GM08714 (cell line): Measurements from ENCODE around the gene DSCAML1.

Experiments used
- H3K4me3 ChIP-seq: fragments of 200-500 bp; sonication (Bioruptor generic); 2 replicates; pipeline ENCODE4 v1.5.1; 2014; ENCODE audit warnings: mild to moderate bottlenecking, low read length, inconsistent platforms
- ZNF274 ChIP-seq: IDR thresholded peaks from 2 replicates; pipeline ENCODE4 v1.6.1; 2012; ENCODE audit warnings: mild to moderate bottlenecking, low read depth, low read length

DSCAML1 gene

GRCh38 chr11:117588166-117588810, 208.7 kb downstream of the DSCAML1 start:
- TF ChIP-seq ZNF274: no peak
- no peak overlapping the region for H3K4me3 ChIP-seq

DNA sequence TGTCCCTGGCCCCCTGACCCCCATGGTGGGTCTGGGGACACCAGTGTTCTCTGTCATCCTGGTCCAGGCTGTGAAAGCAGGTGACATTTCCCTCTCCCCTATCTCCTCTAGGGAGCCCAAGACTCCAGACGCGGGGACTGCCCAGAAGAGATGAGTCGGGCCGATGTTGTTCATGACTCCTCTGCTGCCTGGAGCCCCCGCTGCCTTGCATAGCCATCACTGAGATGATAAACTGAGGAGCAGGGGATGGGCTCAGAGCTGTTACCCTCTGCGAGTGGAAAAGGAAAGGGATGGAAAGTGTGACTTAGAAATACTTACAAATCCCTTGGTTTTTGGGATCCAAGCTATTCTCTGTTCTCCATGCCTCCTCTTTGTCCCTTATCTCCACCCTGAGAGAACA, 209.6 kb downstream of the DSCAML1 start:
- no peak overlapping the region for H3K4me3 ChIP-seq
- no peak for TF ChIP-seq ZNF274

GRCh38 chr11:117586392-117586791, 210.6 kb downstream of the DSCAML1 start:
- no peak overlapping the region for H3K4me3 ChIP-seq
- TF ChIP-seq ZNF274: no peak

GRCh38 chr11:117585631-117586030, 211.4 kb downstream of the DSCAML1 start:
- no peak overlapping the region for H3K4me3 ChIP-seq
- TF ChIP-seq ZNF274: no peak

DNA sequence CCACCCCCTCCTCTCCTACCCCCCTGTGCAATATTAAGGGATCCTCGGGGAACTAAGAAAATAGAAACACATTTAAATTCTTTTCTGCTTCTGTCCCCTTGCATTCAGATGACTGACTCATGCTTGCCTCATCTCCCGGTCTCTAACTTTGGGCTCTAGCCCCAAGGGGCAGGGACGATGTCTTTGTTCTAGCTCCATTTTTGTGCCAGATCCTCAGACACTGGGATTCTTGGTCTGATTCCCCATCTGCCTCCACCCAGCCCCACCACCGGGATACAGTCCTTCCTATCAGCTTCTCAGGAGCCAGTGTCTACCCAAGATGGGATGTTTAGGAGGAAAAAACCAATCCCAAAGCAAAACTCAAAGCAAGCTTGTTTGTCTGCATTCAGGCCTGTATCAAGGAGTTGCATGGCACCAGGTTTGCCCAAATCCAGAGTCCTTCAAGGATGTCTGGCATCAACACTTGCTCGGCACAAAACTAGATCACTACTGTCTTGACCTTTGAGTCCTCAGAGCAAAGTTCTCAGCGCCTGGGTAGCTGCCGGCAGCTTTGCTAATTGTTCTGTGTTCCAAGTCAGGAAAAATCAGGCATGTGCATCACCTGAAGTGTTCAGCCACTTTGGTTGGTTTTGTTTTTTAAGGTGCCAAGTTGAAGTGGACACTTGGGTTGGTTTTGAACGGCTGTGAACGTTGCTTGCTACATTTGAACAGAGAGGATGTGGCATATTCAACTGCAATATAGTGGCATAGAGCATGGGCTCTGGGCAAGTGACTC, 212.8 kb downstream of the DSCAML1 start:
- no peak overlapping the region for H3K4me3 ChIP-seq
- TF ChIP-seq ZNF274: no peak

GRCh38 chr11:117583063-117583801, 213.8 kb downstream of the DSCAML1 start:
- no peak for TF ChIP-seq ZNF274
- no peak overlapping the region for H3K4me3 ChIP-seq

GRCh38 chr11:117582433-117582832, 214.6 kb downstream of the DSCAML1 start:
- no peak overlapping the region for H3K4me3 ChIP-seq
- TF ChIP-seq ZNF274: no peak

GRCh38 chr11:117580866-117581265, 216.2 kb downstream of the DSCAML1 start:
- no peak for TF ChIP-seq ZNF274
- H3K4me3 ChIP-seq: no peak overlapping the region

- H3K4me3 ChIP-seq: no peak overlapping the region
- TF ChIP-seq ZNF274: no peak
Measured at GRCh38 chr11:117579161-117579560, 217.9 kb downstream of the DSCAML1 start.

DNA sequence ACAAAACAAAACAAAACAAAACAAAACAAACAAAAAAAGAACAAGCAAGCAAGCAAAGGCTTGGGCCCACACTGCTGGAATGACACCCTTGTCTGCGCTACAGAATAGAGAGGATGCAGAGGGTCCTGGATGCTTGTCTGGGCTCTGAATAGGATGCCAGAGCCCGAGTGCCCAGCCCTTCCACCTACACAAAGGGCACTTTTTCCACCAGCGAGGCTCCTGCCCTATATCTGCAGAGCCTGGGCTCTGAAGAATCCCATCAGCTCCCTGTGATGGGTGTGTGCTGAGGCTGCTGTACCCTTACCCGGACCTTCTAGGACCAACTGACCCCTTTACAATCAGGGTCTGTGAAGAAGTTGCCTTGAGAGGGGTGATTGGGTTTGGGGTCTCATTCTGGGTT, 221.2 kb downstream of the DSCAML1 start:
- H3K4me3 ChIP-seq: no peak overlapping the region
- TF ChIP-seq ZNF274: no peak

DNA sequence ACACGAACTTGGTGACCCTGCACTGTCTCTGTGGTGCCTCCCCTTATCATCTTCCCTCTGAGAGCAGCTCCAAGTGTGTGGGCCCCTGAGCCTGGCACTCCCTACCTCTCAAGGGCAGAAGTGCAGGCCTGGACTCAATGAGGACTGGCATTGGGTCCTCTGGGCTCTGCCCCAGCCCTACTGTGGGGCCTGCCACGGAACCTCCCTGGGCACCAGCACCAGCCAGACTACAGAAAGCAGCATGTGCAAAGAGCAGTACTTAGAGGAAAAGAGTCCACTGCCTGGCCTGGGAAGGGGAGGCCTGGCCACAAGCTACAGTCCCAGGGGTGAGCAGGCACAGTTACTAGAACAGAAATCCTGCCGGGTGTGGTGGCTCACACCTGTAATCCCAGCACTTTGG, 222.5 kb downstream of the DSCAML1 start:
- H3K4me3 ChIP-seq: no peak overlapping the region
- no peak for TF ChIP-seq ZNF274

GRCh38 chr11:117573326-117573725, 223.7 kb downstream of the DSCAML1 start:
- TF ChIP-seq ZNF274: no peak
- H3K4me3 ChIP-seq: no peak overlapping the region

DNA sequence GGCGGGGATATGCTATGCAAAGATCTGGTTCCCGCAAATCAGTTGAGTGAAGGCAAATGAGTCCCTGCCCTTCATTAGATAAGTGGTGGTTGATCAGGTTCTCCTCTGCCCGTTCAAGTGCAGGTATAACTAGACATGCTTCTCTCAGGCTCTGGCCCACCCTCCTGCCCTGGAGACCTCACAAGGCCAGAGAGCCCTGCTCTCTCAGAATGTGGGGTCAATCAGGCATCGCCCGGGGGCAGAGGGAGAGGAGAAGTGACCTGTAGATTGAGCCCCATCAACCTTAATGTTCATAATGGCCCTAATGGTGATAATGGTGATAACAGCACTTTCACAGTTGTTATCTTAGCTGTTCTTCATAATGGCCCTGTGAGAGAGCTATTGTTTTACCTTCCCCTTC, 224.3 kb downstream of the DSCAML1 start:
- TF ChIP-seq ZNF274: no peak

DNA sequence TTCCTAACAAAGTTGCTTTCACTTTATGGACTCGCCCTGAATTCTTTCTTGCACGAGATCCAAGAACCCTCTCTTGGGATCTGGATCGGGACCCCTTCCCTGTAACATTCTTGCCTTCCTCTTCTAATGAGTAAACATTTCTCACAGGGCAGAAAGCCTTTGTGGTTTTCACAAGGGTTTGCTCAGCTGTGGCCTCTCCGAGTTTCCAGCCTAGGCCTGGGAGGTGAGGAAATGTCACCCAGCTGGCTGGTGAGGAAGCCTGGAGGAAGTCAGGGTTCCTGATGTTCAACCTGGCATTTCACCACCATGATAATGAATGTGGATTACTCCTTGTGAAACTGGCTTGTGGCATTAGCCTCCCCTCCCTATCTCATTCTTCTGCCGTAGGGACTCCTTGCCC, 224.9 kb downstream of the DSCAML1 start:
- no peak for TF ChIP-seq ZNF274
- no peak overlapping the region for H3K4me3 ChIP-seq

More for the DNA sequence above, 224.3 kb downstream of the DSCAML1 start:
- no peak overlapping the region for H3K4me3 ChIP-seq

DNA sequence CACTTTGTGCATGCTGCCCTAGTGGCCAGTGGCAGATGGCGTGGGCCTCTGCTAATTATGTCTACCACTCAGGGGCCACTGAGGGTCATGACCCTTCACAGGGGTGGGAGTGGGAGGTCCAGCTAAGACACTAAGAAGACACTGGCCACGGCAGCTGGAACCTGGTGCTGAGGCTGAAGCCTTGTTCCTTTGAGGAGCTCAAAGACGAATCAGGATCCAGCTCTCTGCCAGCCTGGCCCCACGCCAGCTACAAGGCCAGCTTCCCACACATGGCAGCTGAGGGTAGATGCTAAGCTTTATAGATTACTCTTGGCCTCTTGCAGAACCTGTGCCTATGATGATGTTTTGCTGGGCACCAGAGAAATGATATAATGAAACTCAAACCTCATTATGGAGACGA, 226.3 kb downstream of the DSCAML1 start:
- no peak for TF ChIP-seq ZNF274
- H3K4me3 ChIP-seq: no peak overlapping the region
